Omental fat pad (tissue), 4 donors: ENCODE results near the gene CRTC2. TPM values are rescaled to one million over a fixed set of nuclear protein-coding genes. Genes with fewer than 3 reads are reported as not detected.

ENCODE experiments used
- ATAC-seq: fragments of 150-250 bp; one replicate; pipeline ENCODE4 v1.9.1; 2016; ENCODE audit warnings: mild to moderate bottlenecking, moderate library complexity; ENCODE audit not compliant: low FRiP score
- DNase-seq: peaks from one replicate; pipeline ENCODE4 v3.0.0-alpha.2; 2019; ENCODE audit warnings: low spot score
- CTCF ChIP-seq, 3 donors: fragments of 450-650 bp; IDR thresholded peaks; one replicate each; pipeline ENCODE4 v1.5.1; 2016 to 2017; ENCODE audit warnings: antibody characterized with exemption in 3 of 3, mild to moderate bottlenecking in 3 of 3, moderate library complexity in 2 of 3
- total RNA-seq, 4 donors: library from RNA; depleted of rRNA; stranded (reverse); fragments of >200 nt; gene quantifications; one replicate each; pipeline ENCODE4 v1.1.0, GENCODE V29; 2016

The CRTC2 gene
- total RNA-seq, 4 donors from 2014 or later, result 11.9 to 17.7 (median 16.3) TPM

- ATAC-seq (peak; percentile 77), DNase-seq (peak; percentile 65)
- no peak for TF ChIP-seq CTCF (IDR thresholded peaks at IDR 0.05)
Measured at GRCh38 chr1:153945795-153946621, 12.4 kb downstream of the CRTC2 start.

- no peak for TF ChIP-seq CTCF (IDR thresholded peaks at IDR 0.05)
- DNase-seq, result no peak
- peak; percentile 4 for ATAC-seq
Measured at GRCh38 chr1:153945131-153945794, 13.1 kb downstream of the CRTC2 start.

GRCh38 chr1:153944827-153945117, 13.6 kb downstream of the CRTC2 start:
- TF ChIP-seq CTCF (IDR thresholded peaks at IDR 0.05), result no peak
- DNase-seq, result no peak
- ATAC-seq, result no peak

GRCh38 chr1:153944005-153944826, 14.2 kb downstream of the CRTC2 start:
- no peak for DNase-seq
- no peak for TF ChIP-seq CTCF (IDR thresholded peaks at IDR 0.05)
- ATAC-seq, result no peak

- no peak for TF ChIP-seq CTCF (IDR thresholded peaks at IDR 0.05)
- DNase-seq, result no peak
- ATAC-seq, result no peak
Measured at GRCh38 chr1:153942766-153943549, 15.5 kb downstream of the CRTC2 start.

GRCh38 chr1:153941826-153942725, 16.3 kb downstream of the CRTC2 start:
- no peak for DNase-seq
- no peak for ATAC-seq
- TF ChIP-seq CTCF (IDR thresholded peaks at IDR 0.05), result no peak
